ENCODE results near the gene ABLIM1.

GRCh38 chr10:114647545-114648138 is 10.4 kb downstream of the ABLIM1 start:
- TF ChIP-seq POLR2A (IDR thresholded peaks at IDR 0.05) (no peak), POLR2AphosphoS5 (IDR thresholded peaks at IDR 0.05) (no peak)
- TF ChIP-seq, protein P1, sequence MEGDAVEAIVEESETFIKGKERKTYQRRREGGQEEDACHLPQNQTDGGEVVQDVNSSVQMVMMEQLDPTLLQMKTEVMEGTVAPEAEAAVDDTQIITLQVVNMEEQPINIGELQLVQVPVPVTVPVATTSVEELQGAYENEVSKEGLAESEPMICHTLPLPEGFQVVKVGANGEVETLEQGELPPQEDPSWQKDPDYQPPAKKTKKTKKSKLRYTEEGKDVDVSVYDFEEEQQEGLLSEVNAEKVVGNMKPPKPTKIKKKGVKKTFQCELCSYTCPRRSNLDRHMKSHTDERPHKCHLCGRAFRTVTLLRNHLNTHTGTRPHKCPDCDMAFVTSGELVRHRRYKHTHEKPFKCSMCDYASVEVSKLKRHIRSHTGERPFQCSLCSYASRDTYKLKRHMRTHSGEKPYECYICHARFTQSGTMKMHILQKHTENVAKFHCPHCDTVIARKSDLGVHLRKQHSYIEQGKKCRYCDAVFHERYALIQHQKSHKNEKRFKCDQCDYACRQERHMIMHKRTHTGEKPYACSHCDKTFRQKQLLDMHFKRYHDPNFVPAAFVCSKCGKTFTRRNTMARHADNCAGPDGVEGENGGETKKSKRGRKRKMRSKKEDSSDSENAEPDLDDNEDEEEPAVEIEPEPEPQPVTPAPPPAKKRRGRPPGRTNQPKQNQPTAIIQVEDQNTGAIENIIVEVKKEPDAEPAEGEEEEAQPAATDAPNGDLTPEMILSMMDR (IDR thresholded peaks at IDR 0.05) = no peak
